SH-SY5Y (cell line): ENCODE results near the gene NAGA.

Experiments
- GATA2 ChIP-seq: IDR thresholded peaks from 2 replicates; pipeline ENCODE4 v1.6.1; 2011; ENCODE audit warnings: mild to moderate bottlenecking, low read depth, low read length
- GATA3 ChIP-seq: IDR thresholded peaks from 2 replicates; pipeline ENCODE4 v1.6.1; 2011; ENCODE audit warnings: low read depth, mild to moderate bottlenecking, low read length, moderate library complexity

DNA sequence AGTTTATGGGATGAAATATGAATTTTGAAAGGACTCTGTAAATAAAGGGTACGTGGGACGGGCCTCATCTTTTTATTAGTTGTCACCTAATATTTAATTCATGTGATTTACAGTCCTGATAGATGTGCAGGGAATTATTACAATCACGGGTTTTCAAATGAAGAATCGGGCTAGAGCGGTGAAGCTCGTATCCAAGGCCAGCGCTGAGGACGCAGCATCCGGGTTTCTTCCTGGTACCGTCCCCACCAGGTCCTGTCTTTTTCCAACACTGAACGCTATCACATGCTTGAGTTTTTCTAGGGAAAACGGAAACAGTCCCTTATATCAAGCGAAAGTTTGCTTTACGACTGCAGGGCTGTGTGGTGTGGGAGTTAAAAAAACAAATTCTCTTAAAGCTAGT lies 9.7 kb upstream of the NAGA start:
- TF ChIP-seq GATA2 (no peak), GATA3 (no peak)
